ENCODE measurements around the gene DMAC2.

The DMAC2 gene

GRCh38 chr19:41455936-41456335 is 16.2 kb upstream of the DMAC2 start:
- TF ChIP-seq, protein P1, sequence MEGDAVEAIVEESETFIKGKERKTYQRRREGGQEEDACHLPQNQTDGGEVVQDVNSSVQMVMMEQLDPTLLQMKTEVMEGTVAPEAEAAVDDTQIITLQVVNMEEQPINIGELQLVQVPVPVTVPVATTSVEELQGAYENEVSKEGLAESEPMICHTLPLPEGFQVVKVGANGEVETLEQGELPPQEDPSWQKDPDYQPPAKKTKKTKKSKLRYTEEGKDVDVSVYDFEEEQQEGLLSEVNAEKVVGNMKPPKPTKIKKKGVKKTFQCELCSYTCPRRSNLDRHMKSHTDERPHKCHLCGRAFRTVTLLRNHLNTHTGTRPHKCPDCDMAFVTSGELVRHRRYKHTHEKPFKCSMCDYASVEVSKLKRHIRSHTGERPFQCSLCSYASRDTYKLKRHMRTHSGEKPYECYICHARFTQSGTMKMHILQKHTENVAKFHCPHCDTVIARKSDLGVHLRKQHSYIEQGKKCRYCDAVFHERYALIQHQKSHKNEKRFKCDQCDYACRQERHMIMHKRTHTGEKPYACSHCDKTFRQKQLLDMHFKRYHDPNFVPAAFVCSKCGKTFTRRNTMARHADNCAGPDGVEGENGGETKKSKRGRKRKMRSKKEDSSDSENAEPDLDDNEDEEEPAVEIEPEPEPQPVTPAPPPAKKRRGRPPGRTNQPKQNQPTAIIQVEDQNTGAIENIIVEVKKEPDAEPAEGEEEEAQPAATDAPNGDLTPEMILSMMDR (IDR thresholded peaks at IDR 0.05; ENCODE audit: low read depth, low read length): no peak
- Histone ChIP-seq H3K9me3 (ENCODE audit: severe bottlenecking) (peaks cover 5% of the 10 kb centered on the region), H3K36me3 (no peaks in the 10 kb centered on the region), H3K27ac (no peak overlapping the region), H3K4me3 (ENCODE audit: low read depth, low read length) (no peak overlapping the region), H3K27me3 (ENCODE audit: insufficient read depth, low read depth, severe bottlenecking) (peaks cover 72% of the 10 kb centered on the region)
- DNase-seq: no peak

DNA sequence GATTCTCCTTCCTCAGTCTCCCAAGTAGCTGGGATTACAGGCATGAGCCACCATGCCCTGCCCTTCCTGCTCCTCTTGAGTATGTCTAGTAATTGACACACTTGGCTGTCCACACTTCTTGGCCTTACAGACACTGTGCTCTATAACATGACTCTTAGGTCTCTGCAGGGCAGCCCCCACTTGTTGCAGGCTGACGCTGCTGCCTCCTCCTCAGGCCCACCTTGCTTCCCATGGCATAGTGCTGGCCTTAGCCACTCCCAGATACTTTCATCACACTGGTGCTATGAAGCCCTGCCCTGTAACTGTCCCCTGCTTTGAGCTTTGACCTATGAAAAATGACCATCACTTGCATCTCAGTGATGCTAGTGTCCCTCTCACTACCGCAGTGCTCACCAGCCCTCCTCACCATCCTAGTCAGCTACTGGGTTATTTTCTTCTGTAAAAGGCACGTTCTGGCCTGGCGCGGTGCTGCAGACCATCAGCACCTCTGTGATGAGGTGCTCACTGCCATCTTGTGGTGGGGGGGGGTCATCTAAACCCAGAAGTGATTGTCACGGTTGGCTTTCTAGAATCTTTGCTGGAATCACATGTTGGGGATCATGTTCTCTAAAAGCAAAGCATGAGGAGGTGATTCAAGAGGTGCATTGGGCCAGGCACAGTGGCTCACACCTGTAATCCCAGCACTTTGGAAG is 13.0 kb upstream of the DMAC2 start:
- Histone ChIP-seq H3K9me3 (ENCODE audit: severe bottlenecking) (peaks cover 3% of the 10 kb centered on the region), H3K4me3 (ENCODE audit: low read depth, low read length) (no peak overlapping the region), H3K36me3 (no peaks in the 10 kb centered on the region), H3K27me3 (ENCODE audit: insufficient read depth, low read depth, severe bottlenecking) (peaks cover 44% of the 10 kb centered on the region), H3K27ac (no peak overlapping the region)
- TF ChIP-seq, protein P1 (IDR thresholded peaks at IDR 0.05; ENCODE audit: low read depth, low read length): no peak
- no peak for DNase-seq

DNA sequence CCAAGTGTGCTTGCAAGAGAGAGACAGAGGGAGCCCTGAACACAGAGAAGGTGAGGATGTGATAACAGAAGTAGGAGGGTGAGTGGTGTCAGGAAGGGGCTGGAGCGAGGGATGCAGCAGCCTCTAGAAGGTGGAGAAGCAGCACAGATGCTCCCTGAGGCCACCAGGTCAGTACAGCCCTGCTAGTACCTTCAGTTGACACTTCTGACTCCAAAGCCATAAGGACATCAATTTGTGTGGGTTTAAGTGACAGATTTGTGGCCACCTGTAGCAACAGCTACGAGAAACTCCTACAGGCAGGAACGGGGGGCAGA is 10.1 kb upstream of the DMAC2 start:
- Histone ChIP-seq H3K27ac (no peak overlapping the region), H3K27me3 (ENCODE audit: insufficient read depth, low read depth, severe bottlenecking) (peaks cover 18% of the 10 kb centered on the region), H3K4me3 (ENCODE audit: low read depth, low read length) (no peak overlapping the region), H3K9me3 (ENCODE audit: severe bottlenecking) (no peaks in the 10 kb centered on the region), H3K36me3 (no peaks in the 10 kb centered on the region)
- TF ChIP-seq, protein P1 (IDR thresholded peaks at IDR 0.05; ENCODE audit: low read depth, low read length): no peak
- no peak for DNase-seq

DNA sequence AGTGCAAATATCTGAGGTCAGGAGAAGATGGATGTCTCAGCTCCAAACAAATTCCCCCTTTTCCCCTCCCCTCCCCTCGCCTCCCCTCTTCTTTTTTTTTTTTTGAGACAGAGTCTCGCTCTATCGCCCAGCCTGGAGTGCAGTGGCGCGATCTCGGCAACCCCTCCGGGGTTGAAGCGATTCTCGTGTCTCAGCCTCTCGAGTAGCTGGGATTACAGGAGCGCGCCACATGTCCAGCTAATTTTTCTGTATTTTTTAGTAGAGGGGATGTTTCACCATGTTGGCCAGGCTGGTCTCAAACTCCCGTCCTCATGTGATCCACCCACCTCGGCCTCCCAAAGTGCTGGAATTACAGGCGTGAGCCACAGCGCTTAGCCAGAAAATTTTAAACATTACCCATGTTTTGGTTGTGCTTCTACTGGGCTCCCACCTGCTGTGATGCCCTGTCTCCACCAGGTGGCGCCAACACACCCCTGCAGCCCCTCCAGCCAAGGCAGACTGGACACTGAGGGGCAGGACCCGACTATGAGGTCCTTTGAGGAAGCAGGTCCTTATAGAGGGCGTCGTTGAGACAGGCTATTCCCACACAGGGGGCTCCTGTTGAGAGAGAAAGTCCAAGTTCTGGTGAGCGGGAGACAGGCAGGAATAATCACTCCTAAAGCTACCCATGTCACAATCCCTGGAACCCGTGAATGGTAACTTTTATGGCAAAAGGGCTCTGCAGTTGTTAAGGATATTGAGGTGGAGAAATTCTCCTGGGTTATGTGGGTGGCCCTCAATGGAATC is 9.6 kb upstream of the DMAC2 start:
- H3K9me3 ChIP-seq (ENCODE audit: severe bottlenecking): no peaks in the 10 kb centered on the region
- H3K4me3 ChIP-seq (ENCODE audit: low read depth, low read length): peak overlapping the region; percentile 37
- H3K36me3 ChIP-seq: no peaks in the 10 kb centered on the region
- TF ChIP-seq, protein P1 (IDR thresholded peaks at IDR 0.05; ENCODE audit: low read depth, low read length): peak; percentile 78
- H3K27me3 ChIP-seq (ENCODE audit: insufficient read depth, low read depth, severe bottlenecking): peaks cover 15% of the 10 kb centered on the region
- peak; percentile 81 for DNase-seq
- H3K27ac ChIP-seq: no peak overlapping the region

DNA sequence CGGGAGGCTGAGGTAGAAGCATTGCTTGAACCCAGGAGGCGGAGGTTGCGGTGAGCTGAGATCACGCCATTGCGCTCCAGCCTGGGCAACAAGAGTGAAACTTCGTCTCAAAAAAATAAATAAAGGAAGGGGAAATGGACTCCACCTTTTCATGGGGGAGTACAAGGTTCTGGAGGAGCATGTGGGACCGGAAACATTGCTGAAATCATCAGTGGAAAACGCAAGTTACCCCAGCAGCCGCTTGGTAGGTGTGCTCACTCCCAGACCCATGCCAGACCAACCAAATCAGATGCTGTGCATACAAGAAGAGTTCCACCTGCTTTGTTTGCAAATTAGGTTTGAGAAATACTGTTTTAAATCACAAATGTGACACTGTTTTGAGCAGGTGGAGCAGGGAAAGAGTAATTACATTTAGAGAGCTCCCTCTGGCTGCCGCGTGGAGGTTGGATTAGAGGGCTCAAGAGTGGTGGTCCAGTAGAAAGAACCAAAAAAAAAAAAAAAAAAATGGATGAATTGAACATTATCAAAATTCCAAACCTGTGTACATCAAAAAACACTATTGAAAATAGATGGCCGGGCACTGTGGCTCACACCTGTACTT is 8.1 kb upstream of the DMAC2 start:
- no peak for DNase-seq
- H3K4me3 ChIP-seq (ENCODE audit: low read depth, low read length): no peak overlapping the region
- H3K9me3 ChIP-seq (ENCODE audit: severe bottlenecking): no peaks in the 10 kb centered on the region
- no peaks in the 10 kb centered on the region for H3K36me3 ChIP-seq
- H3K27me3 ChIP-seq (ENCODE audit: insufficient read depth, low read depth, severe bottlenecking): peaks cover 6% of the 10 kb centered on the region
- no peak overlapping the region for H3K27ac ChIP-seq
- TF ChIP-seq, protein P1 (IDR thresholded peaks at IDR 0.05; ENCODE audit: low read depth, low read length): no peak
